Fibroblast of the aortic adventitia (primary cell): Measurements from ENCODE around the gene RAP1GAP. TPM values are rescaled to one million over a fixed set of nuclear protein-coding genes. Genes with fewer than 3 reads are reported as not detected.

Source experiments
- DNase-seq: peaks from one replicate; pipeline ENCODE4 v3.0.0-alpha.2; 2010; ENCODE audit warnings: low read depth
- H3K4me3 ChIP-seq: 2 replicates; pipeline ENCODE4 v1.5.1; 2011; ENCODE audit warnings: low read depth, mild to moderate bottlenecking, control low read depth, low read length, moderate library complexity
- total RNA-seq: library from RNA; depleted of rRNA; stranded (reverse); fragments of >200 nt; gene quantifications from 2 replicates; pipeline ENCODE4 v1.2.3, GENCODE V29; 2012; ENCODE audit warnings: low replicate concordance
- TF ChIP-seq, protein P1 (sequence below): IDR thresholded peaks from 2 replicates; pipeline ENCODE4 v1.5.1; 2011; ENCODE audit warnings: mild to moderate bottlenecking, low read length, control low read depth, inconsistent platforms; ENCODE audit not compliant: insufficient read depth

RAP1GAP gene
- total RNA-seq, 1 donor: 0.09 TPM

DNA sequence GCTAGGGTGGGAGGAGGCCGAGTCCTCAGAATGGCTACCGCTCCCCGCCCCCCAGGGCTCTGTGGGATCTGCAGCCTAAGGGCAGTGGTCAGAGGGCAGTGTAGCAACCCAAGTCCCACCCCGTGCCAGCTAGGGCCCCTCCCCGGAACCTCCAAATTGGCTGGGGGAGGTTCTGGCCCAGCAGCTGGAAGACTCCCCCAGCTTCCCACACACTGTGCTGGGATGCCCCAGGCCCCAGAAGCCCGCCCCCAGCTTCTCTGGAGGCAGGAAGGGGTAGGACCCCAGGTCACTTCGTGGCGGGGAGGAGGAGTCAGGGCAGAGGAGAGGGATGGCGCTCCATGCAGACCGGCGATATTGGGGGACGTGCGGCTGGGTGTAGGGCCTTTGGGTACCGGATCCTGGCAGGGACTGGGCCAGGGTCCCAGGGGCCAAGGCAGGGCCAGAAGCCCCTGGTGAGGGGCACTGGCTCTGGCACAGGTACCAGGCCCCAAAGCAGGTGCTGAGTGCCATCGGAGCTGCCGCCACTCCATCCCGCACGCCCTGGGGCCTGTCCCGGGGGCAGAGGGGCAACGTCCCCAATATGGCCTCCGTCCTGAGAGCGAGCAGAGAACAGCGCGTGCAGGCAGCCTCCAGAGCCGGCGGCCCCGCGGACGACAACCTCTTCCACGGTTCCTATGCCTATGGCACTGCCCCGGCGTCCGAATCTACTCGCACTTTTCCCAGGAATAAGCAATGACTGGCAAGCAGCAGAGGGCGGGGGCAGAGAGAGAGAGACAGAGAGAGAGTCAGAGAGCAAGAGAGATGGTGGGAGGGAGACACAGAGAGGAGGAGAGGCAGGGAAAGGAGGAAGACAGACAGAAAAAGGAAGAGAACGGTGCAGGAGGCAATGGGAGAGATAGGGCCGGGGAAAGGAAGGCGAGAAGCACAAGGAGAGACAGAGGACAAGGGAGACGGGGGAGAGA lies 65.7 kb downstream of the RAP1GAP start:
- no peak for DNase-seq

DNA sequence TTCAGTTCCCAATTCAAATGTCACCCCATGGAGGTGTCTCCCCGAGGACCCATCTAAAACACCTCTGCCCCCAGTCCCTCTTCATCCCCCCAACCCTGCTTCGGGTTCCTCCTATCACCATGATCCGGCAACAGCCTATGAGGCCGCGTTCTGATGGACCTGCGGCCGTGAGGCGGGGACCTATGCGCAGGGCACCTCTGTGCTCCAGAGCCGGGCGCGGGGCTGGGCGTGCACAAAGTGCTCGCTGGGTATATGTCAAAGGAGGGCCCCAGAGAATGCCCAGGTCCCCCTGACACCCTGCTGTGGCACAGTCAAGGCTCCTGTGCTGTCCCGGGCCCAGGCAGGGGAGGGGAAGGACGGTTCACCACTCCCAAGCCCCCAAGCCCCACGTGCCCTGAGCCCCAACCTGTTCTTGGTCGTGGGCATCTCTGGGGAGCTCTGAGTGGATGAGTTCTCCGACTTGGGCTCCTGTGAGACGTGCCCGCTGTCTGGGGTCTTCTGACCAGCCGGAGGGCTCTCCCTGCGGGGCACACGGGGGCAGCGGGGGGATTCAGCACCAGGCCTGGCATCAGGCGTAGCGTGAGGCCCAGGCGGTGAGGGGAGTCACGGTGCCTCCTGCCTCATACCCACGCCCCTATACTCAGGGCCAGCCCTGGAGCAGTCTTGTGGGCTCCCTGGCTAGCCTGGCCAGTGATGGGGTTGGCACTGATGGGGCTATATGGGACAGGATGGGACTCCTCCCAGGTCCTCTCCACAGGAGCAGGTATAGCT lies 67.7 kb downstream of the RAP1GAP start:
- DNase-seq: no peak
- H3K4me3 ChIP-seq: no peak overlapping the region
- TF ChIP-seq, protein P1, sequence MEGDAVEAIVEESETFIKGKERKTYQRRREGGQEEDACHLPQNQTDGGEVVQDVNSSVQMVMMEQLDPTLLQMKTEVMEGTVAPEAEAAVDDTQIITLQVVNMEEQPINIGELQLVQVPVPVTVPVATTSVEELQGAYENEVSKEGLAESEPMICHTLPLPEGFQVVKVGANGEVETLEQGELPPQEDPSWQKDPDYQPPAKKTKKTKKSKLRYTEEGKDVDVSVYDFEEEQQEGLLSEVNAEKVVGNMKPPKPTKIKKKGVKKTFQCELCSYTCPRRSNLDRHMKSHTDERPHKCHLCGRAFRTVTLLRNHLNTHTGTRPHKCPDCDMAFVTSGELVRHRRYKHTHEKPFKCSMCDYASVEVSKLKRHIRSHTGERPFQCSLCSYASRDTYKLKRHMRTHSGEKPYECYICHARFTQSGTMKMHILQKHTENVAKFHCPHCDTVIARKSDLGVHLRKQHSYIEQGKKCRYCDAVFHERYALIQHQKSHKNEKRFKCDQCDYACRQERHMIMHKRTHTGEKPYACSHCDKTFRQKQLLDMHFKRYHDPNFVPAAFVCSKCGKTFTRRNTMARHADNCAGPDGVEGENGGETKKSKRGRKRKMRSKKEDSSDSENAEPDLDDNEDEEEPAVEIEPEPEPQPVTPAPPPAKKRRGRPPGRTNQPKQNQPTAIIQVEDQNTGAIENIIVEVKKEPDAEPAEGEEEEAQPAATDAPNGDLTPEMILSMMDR: no peak

More for the DNA sequence above, 65.7 kb downstream of the RAP1GAP start:
- no peak overlapping the region for H3K4me3 ChIP-seq
- TF ChIP-seq, protein P1: no peak

DNA sequence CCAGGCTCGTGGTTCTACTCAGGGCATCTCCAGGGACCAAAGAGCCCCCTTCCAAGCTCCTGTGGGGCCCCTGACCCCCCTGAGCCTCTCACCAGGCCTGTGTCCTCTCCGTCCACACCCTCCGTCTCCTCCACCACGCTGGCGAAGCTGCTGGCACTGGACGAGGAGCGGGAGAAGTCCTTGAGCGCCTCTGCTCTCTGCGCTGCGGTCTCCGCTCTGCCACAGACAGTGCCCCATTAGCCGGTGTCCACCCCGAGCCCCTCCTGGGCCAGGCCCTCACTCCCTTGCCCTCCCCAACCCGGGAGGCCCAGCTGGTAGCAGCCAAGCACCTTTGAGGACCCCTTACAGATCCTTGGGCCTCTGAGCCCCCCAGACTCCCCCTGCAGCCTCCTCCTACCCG lies 69.8 kb downstream of the RAP1GAP start:
- H3K4me3 ChIP-seq: no peak overlapping the region
- DNase-seq: no peak
- TF ChIP-seq, protein P1: no peak

DNA sequence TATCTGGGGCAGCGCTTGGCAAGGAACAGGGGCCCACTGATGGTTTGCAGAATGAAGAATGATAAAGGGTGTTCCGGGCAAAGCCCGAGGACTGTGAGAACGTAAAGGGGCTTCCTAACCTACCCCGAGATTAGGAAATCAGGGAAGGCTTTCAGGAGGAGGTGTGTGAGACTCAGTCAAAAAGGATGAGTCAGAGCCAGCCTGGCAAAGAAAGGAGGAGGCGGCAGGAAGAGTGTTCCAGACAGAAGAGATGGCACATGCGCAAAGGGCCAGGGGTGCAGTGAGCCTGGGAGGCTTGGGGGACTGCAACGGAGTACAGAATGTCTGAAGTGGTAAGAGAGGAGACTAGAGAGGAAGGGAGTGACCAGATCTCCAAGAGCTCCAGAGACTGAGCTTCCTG lies 70.3 kb downstream of the RAP1GAP start:
- no peak overlapping the region for H3K4me3 ChIP-seq
- TF ChIP-seq, protein P1: no peak

DNA sequence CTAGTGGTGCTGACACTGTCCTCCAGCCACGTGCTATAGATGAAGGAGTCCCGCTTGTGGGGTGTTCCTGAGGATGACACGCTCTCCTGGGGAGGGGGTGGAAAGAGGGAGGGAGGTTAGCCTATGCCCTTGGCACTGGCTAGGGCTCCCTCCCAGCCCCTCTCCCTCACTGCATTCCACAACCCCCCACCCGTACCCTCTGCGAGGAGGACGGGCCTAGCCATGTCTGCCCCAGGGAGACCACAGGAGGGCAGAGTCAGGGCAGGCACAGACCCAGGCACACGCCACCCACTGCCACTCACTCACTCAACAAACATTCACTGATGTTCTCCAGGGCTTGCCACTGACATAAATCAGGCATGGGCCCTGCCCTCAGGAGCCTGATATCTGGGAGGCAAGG lies 70.7 kb downstream of the RAP1GAP start:
- no peak for DNase-seq
- TF ChIP-seq, protein P1: no peak
- H3K4me3 ChIP-seq: no peak overlapping the region

More for the DNA sequence above, 70.3 kb downstream of the RAP1GAP start:
- DNase-seq: no peak

DNA sequence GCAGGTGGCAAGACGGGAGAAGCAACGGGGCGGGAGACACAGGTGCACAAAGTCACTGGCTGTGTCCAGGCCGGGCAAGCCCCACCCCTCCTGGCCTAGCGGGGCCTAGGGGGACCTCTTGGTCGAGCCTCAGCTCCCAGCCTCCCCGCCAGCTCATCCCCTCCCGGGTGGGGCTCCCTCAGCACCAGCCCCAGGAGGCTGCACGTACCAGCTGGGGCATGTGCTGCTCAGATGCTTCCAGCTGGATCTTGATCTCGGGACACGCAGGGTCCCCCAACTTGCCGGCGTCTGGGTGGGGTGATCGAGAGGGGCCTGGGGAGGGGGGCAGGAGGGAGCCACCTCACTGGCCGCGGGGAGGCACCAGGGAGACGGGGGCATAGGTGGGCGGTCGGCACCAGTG lies 71.4 kb downstream of the RAP1GAP start:
- H3K4me3 ChIP-seq: no peak overlapping the region
- TF ChIP-seq, protein P1: no peak
- DNase-seq: no peak
